ENCODE results near the gene INSRR.

The INSRR gene

DNA sequence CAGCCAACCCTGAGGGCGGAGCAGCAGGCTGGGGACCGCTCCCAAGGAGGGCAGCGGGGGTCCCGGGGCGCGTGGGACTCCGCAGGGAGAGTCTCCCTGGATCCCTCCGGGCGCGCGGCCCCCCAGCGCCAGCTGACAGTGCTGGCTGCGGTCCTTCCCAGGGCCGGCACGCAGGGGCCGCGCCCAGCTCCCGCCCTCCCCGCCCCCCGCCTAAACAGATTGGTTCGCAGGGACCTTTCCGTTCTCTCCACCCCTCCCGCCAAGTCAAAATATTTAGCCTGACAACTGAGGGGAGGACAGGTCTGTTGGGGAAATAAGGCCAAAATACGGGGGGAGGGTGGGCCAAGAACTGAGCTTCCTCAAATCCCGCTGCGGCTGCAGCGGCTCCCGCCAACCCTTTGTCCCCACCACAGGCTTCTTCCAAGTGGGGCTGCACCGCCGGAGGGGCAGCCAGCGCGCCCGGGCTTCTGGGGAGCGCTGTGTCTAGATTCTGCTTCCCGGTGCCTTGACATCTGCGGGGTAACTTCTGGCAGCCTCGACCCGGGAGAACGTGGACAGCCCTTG, at the start of gene INSRR:
Gene INSRR, minus strand, starts transcription at position 159 of the 564 bp plus-strand sequence. CDS start 496 bp downstream, outside the sequence.
- DNase-seq (ENCODE audit: low read depth): no peak

GRCh38 chr1:156908541-156908940, 49.6 kb upstream of the INSRR start:
- no peak for DNase-seq (ENCODE audit: low read depth)

GRCh38 chr1:156906206-156906906, 47.4 kb upstream of the INSRR start:
- no peak for DNase-seq (ENCODE audit: low read depth)

GRCh38 chr1:156905651-156906050, 46.7 kb upstream of the INSRR start:
- no peak for DNase-seq (ENCODE audit: low read depth)

DNA sequence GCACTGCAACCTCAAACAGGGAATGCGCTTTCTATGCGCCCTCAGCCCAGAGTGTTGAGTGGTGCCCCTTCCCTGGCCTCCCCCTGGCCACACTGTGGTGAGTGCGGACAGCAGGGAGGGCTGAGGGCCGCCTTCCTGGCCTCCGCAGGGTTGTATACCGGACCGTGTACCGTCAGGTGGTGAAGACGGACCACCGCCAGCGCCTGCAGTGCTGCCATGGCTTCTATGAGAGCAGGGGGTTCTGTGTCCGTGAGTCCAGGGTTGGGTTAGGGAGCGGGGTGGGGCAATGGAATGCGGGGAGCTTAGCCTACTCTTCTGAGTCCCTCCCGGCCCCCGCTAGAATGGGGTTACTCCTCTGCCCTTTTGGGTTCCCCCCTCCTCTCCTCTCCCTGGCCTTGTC, 46.3 kb upstream of the INSRR start:
- no peak for DNase-seq (ENCODE audit: low read depth)

DNA sequence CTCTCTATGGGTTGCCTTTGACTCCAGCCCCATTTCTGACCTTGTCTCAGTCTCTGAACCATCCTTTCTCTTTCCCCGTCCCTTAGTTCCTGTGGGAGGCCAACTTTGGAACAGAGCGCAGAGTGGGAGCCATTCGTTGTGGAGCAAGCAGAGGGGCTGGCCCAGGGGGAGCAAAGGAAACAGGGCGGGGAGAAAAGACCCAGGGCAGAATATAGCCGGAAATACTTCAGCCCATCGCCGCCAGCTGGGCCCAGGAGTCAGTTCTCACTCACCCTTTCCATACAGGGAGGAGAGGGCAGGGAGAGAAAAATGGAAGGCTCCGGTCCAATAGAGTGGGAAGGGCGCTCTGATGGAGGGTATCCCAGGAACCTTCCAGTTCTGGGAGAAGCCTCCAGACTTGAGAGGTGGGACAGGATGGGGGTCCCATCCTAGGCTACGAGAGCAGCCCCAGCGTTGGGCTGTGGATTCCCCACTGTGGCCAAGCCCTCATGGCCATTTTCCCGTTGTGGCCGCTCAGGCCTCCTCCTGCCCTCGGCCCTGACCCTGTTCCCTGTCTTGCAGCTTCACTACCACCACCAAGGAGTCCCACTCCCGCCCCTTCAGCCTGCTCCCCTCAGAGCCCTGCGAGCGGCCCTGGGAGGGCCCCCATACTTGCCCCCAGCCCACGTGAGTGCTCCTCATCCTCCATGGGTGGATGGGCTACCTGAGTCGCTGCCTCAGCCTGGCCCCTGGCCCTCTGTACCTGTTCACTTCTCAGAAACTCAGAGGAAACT, 45.5 kb upstream of the INSRR start:
- no peak for DNase-seq (ENCODE audit: low read depth)

GRCh38 chr1:156903328-156904091, 44.6 kb upstream of the INSRR start:
- no peak for DNase-seq (ENCODE audit: low read depth)

DNA sequence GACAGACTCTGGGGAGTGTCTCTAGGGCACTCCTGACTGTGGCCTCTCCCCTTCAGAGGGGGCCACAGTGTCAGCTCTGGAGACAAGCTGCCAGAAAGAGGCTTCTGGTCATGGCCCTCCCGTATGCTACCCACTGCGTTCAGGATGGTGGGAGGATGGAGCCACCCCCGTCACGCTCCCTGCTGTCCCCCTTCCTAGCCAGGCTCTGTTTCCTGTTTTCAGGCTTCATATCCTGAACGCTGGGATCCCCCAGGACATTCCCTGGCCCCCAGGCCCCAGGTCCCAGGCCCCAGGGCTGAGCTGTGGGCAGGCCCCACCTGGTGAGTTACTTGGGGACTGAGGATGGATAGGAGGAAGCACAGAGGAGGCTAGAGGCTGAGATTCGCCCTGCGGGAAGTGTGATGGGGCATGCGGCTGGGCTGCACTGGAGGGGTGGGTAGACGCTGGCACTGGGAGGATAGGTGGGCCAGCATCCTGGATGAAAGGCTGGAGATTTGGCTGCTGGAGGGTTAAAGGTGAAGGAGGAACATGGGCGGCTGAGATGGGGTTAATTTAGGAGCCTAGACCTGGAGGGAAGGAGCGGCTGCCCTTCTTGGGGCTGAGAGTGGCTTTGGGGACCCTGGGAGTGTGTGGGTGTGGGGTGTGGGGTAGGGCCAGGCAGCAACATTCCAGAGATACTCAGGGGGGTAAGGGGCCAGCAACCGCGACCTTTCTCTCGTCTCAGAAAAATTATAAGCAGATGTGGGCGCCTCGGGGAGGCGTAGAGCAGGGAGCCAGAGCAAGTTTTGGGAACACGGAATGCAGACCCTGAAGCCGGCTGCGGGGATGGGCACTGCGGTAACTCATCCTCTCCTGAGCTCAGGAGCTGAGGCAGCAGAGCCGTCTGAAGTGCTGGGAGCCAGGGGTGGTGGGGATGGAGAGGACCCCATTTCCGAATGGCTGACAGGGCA, 43.3 kb upstream of the INSRR start:
- no peak for DNase-seq (ENCODE audit: low read depth)

GRCh38 chr1:156901590-156901900, 42.6 kb upstream of the INSRR start:
- DNase-seq (ENCODE audit: low read depth): no peak

DNA sequence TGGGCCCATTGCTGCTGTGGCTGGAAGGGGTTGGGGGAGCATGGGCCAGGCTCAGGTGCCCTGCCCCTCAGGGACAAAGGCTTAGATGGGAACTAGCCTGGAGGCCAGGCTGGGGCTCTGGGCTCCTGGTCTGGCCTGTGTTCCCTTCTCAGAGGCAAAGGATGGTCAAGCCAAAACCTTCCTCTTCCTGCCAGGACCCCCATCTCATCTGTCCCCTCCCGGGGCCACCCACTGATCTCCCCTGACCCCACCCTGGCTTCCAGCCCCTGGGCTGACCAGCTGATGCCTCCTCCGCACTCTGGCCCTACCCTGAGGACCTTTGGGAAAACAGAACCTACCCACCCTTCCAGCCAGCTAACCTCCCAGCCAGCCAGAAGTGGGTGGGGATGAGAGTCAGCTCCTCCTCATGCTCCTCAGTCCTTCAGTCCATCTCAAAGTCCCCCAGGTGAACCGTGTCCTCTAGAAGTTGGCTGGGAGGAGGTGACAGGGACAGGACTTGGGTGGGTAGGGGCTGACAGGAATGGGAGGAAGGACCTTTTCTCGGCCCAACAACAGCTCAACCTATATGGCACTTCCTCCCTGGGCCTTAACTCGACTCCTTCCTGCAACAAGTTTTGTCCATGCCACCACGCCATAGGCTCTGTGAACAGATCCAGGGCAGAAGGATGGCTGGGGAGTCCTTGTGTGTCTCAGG, 42.1 kb upstream of the INSRR start:
- DNase-seq (ENCODE audit: low read depth): no peak

- DNase-seq (ENCODE audit: low read depth): no peak
Observed at GRCh38 chr1:156899956-156900718, 41.2 kb upstream of the INSRR start.

GRCh38 chr1:156898971-156899664, 40.2 kb upstream of the INSRR start:
- DNase-seq (ENCODE audit: low read depth): no peak

DNA sequence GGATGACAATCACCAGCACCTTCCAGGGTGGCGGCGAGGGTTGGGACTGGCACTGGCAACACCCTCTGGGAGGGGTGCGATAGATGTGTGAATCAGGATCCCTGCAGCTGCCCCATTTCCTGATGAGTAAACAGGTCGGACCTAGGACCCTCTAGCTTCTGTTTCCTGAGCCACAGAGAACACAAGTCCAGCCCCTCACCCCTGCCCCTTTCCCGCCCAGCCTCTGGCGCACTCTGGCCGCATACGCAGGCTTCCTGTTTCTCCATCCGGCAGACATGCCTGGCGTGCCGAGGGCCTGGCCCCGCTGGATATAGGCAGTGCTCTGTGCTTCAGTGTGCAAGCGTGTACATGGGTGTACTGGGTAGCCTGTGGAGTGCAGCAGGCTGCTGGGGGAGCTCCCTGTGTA, 39.2 kb upstream of the INSRR start:
- DNase-seq (ENCODE audit: low read depth): no peak

DNA sequence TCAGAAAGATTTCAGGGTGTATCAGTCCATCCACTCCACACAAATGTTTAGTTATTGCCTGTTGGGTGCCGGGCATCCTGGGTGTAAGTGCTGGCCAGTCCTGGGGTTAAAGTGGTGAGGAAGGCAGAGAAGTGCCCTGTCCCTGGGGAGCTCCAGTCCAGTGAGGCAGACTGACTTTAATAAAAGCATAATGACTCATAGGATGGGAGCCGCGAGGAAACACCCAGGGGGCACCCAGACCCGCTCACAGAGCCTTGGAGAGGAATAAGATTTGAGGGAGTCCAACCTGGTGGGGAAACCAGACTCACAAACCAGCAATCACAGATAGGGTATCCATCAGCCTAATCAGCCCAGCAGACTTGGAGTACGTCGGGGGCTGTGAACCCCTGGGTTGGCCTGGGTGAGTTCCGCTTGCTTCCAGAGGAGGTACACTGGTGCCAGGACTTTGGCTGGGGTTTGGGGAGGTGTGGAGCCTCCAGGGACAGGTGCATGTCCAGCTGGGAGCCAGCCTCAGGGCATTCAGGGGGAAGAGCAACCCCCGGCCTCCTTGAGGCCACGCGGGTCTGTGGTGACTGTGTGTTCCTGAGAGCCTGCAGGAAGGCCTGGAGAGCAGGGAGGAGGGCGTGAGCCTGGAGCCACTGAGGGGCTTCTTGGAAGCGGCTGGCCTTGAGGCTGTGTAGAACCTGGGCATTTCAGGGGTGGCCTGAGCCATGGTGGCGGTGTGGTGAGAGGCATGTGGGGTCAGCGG, 38.3 kb upstream of the INSRR start:
- DNase-seq (ENCODE audit: low read depth): no peak

DNA sequence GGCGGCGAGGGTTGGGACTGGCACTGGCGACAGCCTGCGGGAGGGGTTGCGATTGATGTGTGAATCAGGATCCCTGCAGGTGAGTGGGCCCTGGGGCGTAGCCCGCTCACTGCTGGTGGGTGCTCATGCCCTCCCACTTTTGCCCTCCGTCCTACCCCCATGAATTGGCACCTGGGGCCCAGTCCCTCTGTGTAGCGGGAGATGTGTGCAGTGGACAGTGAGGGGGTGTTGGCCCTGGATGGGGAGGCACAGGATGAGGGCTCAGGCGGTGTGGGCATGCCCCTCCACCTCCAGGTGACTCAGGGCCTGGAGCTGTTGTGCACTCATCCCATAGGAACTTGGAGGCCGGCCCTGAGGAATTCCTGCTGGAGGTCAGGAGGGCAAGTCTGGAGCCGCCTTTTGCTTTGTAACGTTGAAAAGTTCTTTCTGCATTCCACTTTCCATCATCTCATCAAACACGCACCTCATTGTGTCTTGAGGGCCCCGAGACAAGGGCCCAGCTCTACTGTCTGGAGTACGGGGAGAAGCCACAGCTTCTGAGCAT, 37.6 kb upstream of the INSRR start:
- no peak for DNase-seq (ENCODE audit: low read depth)

GRCh38 chr1:156895927-156896326, 37.0 kb upstream of the INSRR start:
- DNase-seq (ENCODE audit: low read depth): no peak

- DNase-seq (ENCODE audit: low read depth): no peak
Observed at GRCh38 chr1:156895455-156895812, 36.5 kb upstream of the INSRR start.

- no peak for DNase-seq (ENCODE audit: low read depth)
Observed at GRCh38 chr1:156894711-156895454, 36.0 kb upstream of the INSRR start.
